HepG2 (cell line): ENCODE results near the gene SNAI1. TPM values are rescaled to one million over a fixed set of nuclear protein-coding genes. Genes with fewer than 3 reads are reported as not detected.
A peak's percentile ranks its signal among the peaks of the same experiment; 100 is the strongest.

ENCODE experiments used
- ATF5 ChIP-seq: sonication (generic); formaldehyde crosslinking; IDR thresholded peaks from 2 replicates; pipeline ENCODE4 v1.4.0; 2020; ENCODE audit warnings: mild to moderate bottlenecking, low read depth, missing genetic modification reagents
- CREB1 ChIP-seq, 2 experiments: fragments of 450-650 bp in 1 of 2; IDR thresholded peaks; 2 replicates each; pipeline ENCODE4 v1.6.1; 2016 to 2017; ENCODE audit warnings: control low read depth in 1 of 2, mild to moderate bottlenecking in 1 of 2, missing compliant biosample characterization in 1 of 2, missing genetic modification characterization in 1 of 2
- EHMT2 ChIP-seq: fragments of 200-600 bp; sonication (generic); IDR thresholded peaks from 2 replicates; pipeline ENCODE4 v1.7.0; 2017; ENCODE audit warnings: antibody characterized with exemption, low read depth, low read length, borderline replicate concordance
- FLYWCH1 ChIP-seq: sonication (generic); formaldehyde crosslinking; IDR thresholded peaks from 2 replicates; pipeline ENCODE4 v1.8.1; 2023; ENCODE audit warnings: mild to moderate bottlenecking, missing genetic modification reagents
- FOXO1 ChIP-seq: sonication (generic); formaldehyde crosslinking; IDR thresholded peaks from 2 replicates; pipeline ENCODE4 v1.4.0; 2020; ENCODE audit warnings: missing genetic modification reagents
- IKZF4 ChIP-seq: sonication (generic); formaldehyde crosslinking; IDR thresholded peaks from 2 replicates; pipeline ENCODE4 v1.5.1; 2020; ENCODE audit warnings: borderline replicate concordance, mild to moderate bottlenecking, low read depth, missing genetic modification reagents; ENCODE audit errors: not compliant biosample characterization
- MED13 ChIP-seq: sonication (generic); formaldehyde crosslinking; IDR thresholded peaks from 2 replicates; pipeline ENCODE4 v1.5.0; 2020; ENCODE audit warnings: missing genetic modification reagents
- MTERF4 ChIP-seq: sonication (generic); formaldehyde crosslinking; IDR thresholded peaks from 2 replicates; pipeline ENCODE4 v1.8.0; 2023; ENCODE audit warnings: mild to moderate bottlenecking, missing genetic modification reagents
- RNF219 ChIP-seq: sonication (generic); formaldehyde crosslinking; IDR thresholded peaks from 2 replicates; pipeline ENCODE4 v1.5.0; 2020; ENCODE audit warnings: mild to moderate bottlenecking, missing genetic modification reagents
- SAFB2 ChIP-seq: sonication (generic); formaldehyde crosslinking; IDR thresholded peaks from 2 replicates; pipeline ENCODE4 v1.5.1; 2020; ENCODE audit warnings: missing genetic modification reagents, low read depth, mild to moderate bottlenecking, borderline replicate concordance
- SKI ChIP-seq: fragments of 450-650 bp; IDR thresholded peaks from one replicate; pipeline ENCODE4 v1.6.1; 2018; ENCODE audit warnings: mild to moderate bottlenecking; ENCODE audit not compliant: partially characterized antibody
- ZBTB8A ChIP-seq: sonication (generic); formaldehyde crosslinking; IDR thresholded peaks from 2 replicates; pipeline ENCODE4 v1.4.0; 2020; ENCODE audit warnings: mild to moderate bottlenecking, low read depth, missing genetic modification reagents, borderline replicate concordance
- ZFP36L1 ChIP-seq: sonication (generic); formaldehyde crosslinking; IDR thresholded peaks from 2 replicates; pipeline ENCODE4 v1.8.0; 2022; ENCODE audit warnings: mild to moderate bottlenecking, missing genetic modification reagents, moderate library complexity
- ZNF580 ChIP-seq: IDR thresholded peaks from 2 replicates; pipeline ENCODE4 v1.6.1; 2016; ENCODE audit warnings: low read depth, borderline replicate concordance
- ZNF629 ChIP-seq: sonication (generic); formaldehyde crosslinking; conservative IDR thresholded peaks from 2 replicates; pipeline ENCODE4 v1.5.0; 2020; ENCODE audit warnings: missing genetic modification reagents
- ZNF816 ChIP-seq: sonication (generic); formaldehyde crosslinking; IDR thresholded peaks from 2 replicates; pipeline ENCODE4 v1.8.0; 2022; ENCODE audit warnings: missing genetic modification reagents, mild to moderate bottlenecking, borderline replicate concordance
- ZNF839 ChIP-seq: sonication (generic); formaldehyde crosslinking; IDR thresholded peaks from 2 replicates; pipeline ENCODE4 v1.4.0; 2020; ENCODE audit warnings: missing genetic modification reagents, mild to moderate bottlenecking, borderline replicate concordance
- polyA plus RNA-seq, 8 experiments: library from polyadenylated mRNA; depleted of rRNA in 3 of 8; stranded (reverse) in 7 of 8; unstranded in 1 of 8; fragments of >200 nt; fragmentation: Illumina TruSeq in 4 of 8; extraction: Trizol in 4 of 8; gene quantifications; 2 replicates each; pipeline versions ENCODE4 v1.2.1 to v1.2.3, GENCODE V29; 2011 to 2016; ENCODE audit warnings: low read depth in 4 of 8, missing spikeins in 1 of 8, mixed read lengths in 1 of 8; ENCODE audit not compliant: insufficient read depth in 1 of 8
- total RNA-seq, 5 experiments: library from RNA; depleted of rRNA; stranded (reverse); fragments of >200 nt; fragmentation: Illumina TruSeq; extraction: Trizol; gene quantifications; 2 replicates each; pipeline ENCODE4 v1.2.3, GENCODE V29; 2016; ENCODE audit warnings: low read depth in 1 of 5
- TF ChIP-seq, protein P1 (sequence below): sonication (generic); formaldehyde crosslinking; IDR thresholded peaks from 2 replicates; pipeline ENCODE4 v1.9.0; 2021; ENCODE audit warnings: missing genetic modification reagents, borderline replicate concordance
- TF ChIP-seq, protein P2 (sequence below): IDR thresholded peaks from 2 replicates; pipeline ENCODE4 v1.6.1; 2016; ENCODE audit warnings: missing compliant biosample characterization, missing genetic modification reagents, borderline replicate concordance

Gene SNAI1
- total and polyA plus RNA-seq, 2 of the 13 experiments (the other 11 are each of a cell fraction or from before 2014, with no cell fraction given) = 1.3 to 1.4 TPM

DNA sequence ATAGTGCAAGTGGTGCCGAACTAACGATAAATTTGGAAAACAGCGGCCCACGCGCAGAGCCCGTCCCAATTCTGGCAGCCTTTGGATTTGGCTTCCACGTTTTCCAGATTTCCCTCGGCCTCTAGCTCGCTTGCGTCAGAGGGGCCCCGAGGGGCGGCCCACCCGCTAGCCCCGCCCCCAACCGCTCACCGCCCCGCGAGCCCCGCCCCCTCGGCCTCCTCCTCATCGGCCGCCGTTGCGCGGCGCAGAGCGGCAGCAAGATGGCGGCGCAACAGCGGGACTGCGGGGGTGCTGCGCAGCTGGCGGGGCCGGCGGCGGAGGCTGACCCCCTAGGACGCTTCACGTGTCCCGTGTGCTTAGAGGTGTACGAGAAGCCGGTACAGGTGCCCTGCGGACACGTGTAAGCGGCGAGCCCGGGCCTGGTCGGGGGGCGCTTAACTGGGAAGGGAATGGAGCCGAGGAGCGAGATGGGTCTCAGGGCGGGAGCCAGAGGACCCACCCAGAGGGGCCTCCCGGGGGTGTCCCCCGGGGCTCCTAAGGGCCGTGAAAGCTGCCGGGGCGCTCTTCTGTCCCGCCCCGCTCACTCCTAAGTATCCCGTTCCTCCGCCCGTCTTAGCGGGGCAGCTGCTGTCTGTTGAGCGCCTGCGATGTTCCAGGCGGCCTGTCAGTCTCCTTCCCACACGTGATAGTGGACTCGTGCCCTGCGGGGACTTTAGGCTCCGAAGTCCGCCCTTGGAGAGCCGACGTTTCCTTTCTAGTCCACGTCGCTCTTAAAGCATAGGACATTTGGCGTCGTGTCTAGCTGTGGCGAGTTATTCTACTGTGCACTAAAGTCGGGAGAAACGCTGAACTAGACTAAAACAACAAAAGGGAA lies 46.4 kb upstream of the SNAI1 start, which contains the start of gene RNF114 (continued):
- peak; percentile 94 for TF ChIP-seq SAFB2 (CRISPR knock-in tag)
- TF ChIP-seq CREB1 (IDR thresholded peaks at IDR 0.05) = 0 out of 2 replicates have a peak, but pooled peaks have one; percentile 51
- TF ChIP-seq CREB1 (CRISPR knock-in tag; IDR thresholded peaks at IDR 0.05) = peak; percentile 55
- peak; percentile 90; the same call in 1 of the 2 replicates for TF ChIP-seq ZNF839 (CRISPR knock-in tag)
- TF ChIP-seq SKI = peak; percentile 44
- TF ChIP-seq FOXO1 (CRISPR knock-in tag) = peak; percentile 68
- TF ChIP-seq ZFP36L1 = 0 out of 2 replicates have a peak, but pooled peaks have one; percentile 55
- TF ChIP-seq ZNF816 (CRISPR knock-in tag) = 0 out of 2 replicates have a peak, but pooled peaks have one; percentile 20
- TF ChIP-seq RNF219 (CRISPR knock-in tag) = no peak; the same call in 1 of the 2 replicates
- TF ChIP-seq ZNF580 (CRISPR knock-in tag) = peak; percentile 75
- no peak for TF ChIP-seq EHMT2
- peak; percentile 21 for TF ChIP-seq MTERF4 (CRISPR knock-in tag)
- TF ChIP-seq IKZF4 (CRISPR knock-in tag) = peak; percentile 88
- 0 out of 2 replicates have a peak, but pooled peaks have one; percentile 26 for TF ChIP-seq ZNF629 (CRISPR knock-in tag)
- TF ChIP-seq, protein P1, sequence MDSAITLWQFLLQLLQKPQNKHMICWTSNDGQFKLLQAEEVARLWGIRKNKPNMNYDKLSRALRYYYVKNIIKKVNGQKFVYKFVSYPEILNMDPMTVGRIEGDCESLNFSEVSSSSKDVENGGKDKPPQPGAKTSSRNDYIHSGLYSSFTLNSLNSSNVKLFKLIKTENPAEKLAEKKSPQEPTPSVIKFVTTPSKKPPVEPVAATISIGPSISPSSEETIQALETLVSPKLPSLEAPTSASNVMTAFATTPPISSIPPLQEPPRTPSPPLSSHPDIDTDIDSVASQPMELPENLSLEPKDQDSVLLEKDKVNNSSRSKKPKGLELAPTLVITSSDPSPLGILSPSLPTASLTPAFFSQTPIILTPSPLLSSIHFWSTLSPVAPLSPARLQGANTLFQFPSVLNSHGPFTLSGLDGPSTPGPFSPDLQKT (CRISPR knock-in tag) = no peak
- TF ChIP-seq FLYWCH1 (CRISPR knock-in tag) = no peak
- 0 out of 2 replicates have a peak, but pooled peaks have one; percentile 29 for TF ChIP-seq ATF5
- TF ChIP-seq MED13 (CRISPR knock-in tag) = 0 out of 2 replicates have a peak, but pooled peaks have one; percentile 48
- TF ChIP-seq ZBTB8A = no peak
- TF ChIP-seq, protein P2, sequence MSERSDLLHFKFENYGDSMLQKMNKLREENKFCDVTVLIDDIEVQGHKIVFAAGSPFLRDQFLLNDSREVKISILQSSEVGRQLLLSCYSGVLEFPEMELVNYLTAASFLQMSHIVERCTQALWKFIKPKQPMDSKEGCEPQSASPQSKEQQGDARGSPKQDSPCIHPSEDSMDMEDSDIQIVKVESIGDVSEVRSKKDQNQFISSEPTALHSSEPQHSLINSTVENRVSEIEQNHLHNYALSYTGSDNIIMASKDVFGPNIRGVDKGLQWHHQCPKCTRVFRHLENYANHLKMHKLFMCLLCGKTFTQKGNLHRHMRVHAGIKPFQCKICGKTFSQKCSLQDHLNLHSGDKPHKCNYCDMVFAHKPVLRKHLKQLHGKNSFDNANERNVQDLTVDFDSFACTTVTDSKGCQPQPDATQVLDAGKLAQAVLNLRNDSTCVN (CRISPR knock-in tag) = peak; percentile 82; the same call in 1 of the 2 replicates
